ENCODE measurements around the gene AR.
A peak's percentile ranks its signal among the peaks of the same experiment; 100 is the strongest.
"Not testable (repeated sequence)": the region's sequence is repeated elsewhere in the genome, so short reads cannot be mapped to it uniquely, and the experiment has no call there.

Gene AR

GRCh38 chrX:67624325-67624724 lies 80.5 kb downstream of the AR start:
- DNase-seq (ENCODE audit: low read depth in 2 of 2): no peak

DNA sequence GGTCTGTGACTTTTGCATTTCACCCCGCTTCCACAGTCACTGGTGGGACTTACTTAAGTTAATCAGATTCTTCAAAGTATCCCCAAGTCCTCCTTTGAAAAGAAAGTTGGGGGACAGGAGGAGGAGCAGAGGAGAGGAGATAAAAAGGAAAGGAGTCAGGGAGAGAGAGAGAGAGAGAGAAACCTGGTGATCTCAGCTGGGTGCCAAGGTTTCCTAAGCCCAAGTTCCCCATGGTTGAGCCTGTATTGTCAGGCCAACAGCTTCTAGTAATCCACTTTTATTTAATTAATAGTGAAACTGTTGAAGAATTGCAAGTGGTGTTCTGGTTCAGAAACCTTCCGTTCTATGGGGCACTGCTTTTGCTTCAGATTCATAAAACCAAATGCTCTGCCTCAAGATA lies 91.6 kb downstream of the AR start:
- DNase-seq (ENCODE audit: low read depth in 2 of 2): no peak

DNA sequence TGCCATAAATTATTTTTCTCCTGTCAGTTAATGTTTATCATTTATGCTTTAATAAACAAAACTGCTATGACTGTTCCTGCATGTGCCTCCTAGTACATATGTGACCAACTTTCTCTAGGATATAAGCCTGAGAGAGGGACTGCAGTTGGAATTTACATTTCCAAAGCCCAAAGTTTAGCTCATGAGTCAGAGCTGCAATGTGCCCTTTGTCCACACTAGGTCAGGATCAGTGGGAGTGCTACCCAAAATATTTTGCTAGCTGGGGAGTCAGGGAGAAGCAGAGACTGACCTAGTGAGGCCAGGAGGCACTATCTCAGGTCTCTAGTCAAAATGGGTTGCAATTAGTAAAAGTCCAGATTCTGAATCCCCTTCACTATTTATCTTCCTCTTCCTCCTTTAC lies 92.7 kb downstream of the AR start:
- DNase-seq (ENCODE audit: low read depth in 2 of 2): no peak

GRCh38 chrX:67637293-67637692 lies 93.5 kb downstream of the AR start:
- DNase-seq (ENCODE audit: low read depth in 2 of 2): not testable (repeated sequence)

- no peak for DNase-seq (ENCODE audit: low read depth in 2 of 2)
These were observed 104.5 kb downstream of the AR start for GRCh38 chrX:67648361-67648760.

DNA sequence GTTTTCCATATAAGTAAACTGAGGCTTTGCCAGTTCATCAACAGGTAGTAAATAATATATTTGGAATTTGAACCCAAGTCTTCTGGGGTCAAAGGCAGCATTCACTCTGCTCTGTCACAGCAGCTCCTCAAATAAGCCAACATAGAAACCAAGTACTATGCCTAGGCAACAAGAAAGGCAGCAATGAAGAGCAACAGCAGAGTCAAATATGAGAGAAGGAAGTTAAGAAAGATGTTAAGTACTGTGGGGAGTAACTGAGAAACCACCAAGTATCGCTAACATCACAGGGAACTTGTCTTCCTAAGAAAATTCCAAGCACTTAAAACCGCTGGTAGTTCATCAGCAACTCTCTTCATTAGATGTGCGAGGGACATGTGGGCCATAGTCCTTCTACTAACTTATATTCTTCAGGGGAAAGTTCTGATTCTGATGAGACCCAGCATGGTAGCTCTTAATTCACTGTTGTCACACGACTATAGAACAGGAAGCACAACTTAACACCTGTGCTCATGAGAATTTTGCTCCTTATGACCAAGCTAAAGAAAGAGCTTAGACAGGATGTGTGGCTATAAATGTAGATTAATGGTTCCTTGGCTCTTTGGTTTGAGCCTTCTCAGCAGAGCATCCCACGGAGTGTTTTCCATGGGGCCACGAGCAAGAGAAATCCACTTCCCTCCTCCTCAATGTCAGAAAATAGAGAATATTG lies 107.8 kb downstream of the AR start:
- no peak for DNase-seq (ENCODE audit: low read depth in 2 of 2)

GRCh38 chrX:67652543-67652942 lies 108.7 kb downstream of the AR start:
- no peak for DNase-seq (ENCODE audit: low read depth in 2 of 2)

GRCh38 chrX:67654301-67654700 lies 110.5 kb downstream of the AR start:
- DNase-seq (ENCODE audit: low read depth in 2 of 2): no peak

- DNase-seq (ENCODE audit: low read depth in 2 of 2): no peak
These were observed 121.8 kb downstream of the AR start for GRCh38 chrX:67665583-67665982.

GRCh38 chrX:67670717-67671116 lies 126.9 kb downstream of the AR start:
- DNase-seq (ENCODE audit: low read depth in 2 of 2): not testable (repeated sequence)

GRCh38 chrX:67673741-67674274 lies 130.0 kb downstream of the AR start:
- no peak for DNase-seq (ENCODE audit: low read depth in 2 of 2)

GRCh38 chrX:67674741-67675140 lies 130.9 kb downstream of the AR start:
- no peak for DNase-seq (ENCODE audit: low read depth in 2 of 2)

GRCh38 chrX:67684136-67684535 lies 140.3 kb downstream of the AR start:
- DNase-seq (ENCODE audit: low read depth in 2 of 2): no peak

GRCh38 chrX:67692246-67692645 lies 148.4 kb downstream of the AR start:
- peak; percentile 9 to 20 for DNase-seq (ENCODE audit: low read depth in 2 of 2)

- no peak for DNase-seq (ENCODE audit: low read depth in 2 of 2)
These were observed 150.1 kb downstream of the AR start for GRCh38 chrX:67693928-67694327.

DNA sequence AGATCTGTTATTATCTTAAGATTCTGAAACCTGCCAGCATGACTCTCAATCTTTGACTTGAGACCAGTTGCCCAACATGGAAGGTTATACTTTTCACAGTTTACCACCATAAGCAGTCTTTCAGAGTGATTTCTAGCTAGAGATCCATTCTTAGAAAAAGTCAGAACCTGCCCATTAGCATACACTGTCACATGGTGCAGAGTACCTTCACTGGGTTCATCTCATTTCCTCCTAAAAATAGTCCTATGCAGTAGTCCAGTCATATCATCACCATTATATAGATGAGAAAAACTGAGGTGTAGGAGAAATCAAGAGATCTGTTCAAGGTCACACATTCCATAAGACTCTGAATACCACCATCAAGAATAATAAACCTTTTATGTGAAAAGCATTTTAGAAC lies 153.6 kb downstream of the AR start:
- no peak for DNase-seq (ENCODE audit: low read depth in 2 of 2)

GRCh38 chrX:67700602-67701001 lies 156.8 kb downstream of the AR start:
- no peak for DNase-seq (ENCODE audit: low read depth in 2 of 2)

DNA sequence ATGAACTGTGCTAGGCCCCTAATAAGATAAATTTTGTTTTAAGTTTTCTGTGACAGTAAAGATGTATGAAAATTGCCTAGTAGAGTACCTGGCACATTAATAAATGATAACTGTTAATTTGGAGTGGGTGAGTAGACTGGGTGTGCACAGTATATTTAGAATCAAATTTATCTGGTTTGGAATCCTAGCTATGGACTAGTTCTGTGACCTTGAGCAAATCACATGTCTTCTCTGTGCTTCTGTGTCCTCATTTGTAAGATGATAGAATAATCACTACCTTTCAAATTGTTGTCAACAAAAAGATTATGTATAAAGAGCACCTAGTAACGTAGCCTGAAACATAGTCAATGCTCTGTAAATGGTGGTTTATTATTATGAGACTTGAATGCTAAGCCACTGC lies 170.2 kb downstream of the AR start:
- DNase-seq (ENCODE audit: low read depth in 2 of 2): no peak

GRCh38 chrX:67717571-67717970 lies 173.8 kb downstream of the AR start:
- DNase-seq (ENCODE audit: low read depth in 2 of 2): no peak

GRCh38 chrX:67718926-67719325 lies 175.1 kb downstream of the AR start:
- DNase-seq (ENCODE audit: low read depth in 2 of 2): no peak

GRCh38 chrX:67720344-67720743 lies 176.5 kb downstream of the AR start:
- DNase-seq (ENCODE audit: low read depth in 2 of 2): no peak

- no peak for DNase-seq (ENCODE audit: low read depth in 2 of 2)
These were observed 177.5 kb downstream of the AR start for GRCh38 chrX:67721321-67721720.

- DNase-seq (ENCODE audit: low read depth in 2 of 2): no peak
These were observed 179.9 kb downstream of the AR start for GRCh38 chrX:67723580-67724351.
